Measurements from ENCODE around the gene SYT2. TPM values are rescaled to one million over a fixed set of nuclear protein-coding genes. Genes with fewer than 3 reads are reported as not detected.
"Not testable (repeated sequence)": the region's sequence is repeated elsewhere in the genome, so short reads cannot be mapped to it uniquely, and the experiment has no call there.

SYT2 gene
- total RNA-seq, 1 donor from 2014 or later, result 11.9 TPM

DNA sequence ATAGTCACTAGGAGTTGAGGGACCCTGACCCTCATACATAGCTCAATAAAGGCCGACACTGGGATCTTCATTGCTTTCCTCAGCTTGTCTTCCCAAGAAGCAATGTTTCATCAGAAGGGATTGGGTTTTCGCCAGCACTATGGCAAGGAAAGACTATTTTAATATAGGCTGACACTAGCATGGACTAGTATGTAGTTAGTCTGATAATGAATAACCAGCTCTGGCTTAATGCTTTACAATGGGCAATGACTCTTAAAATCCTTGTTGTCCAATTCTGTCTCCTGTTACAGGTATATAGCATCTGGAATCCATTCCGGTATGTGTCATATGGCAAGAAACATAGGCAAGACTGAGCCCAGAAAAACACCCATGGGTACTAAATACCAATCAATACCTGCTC is 15.3 kb upstream of the SYT2 start:
- H3K27ac Mint-ChIP-seq, result no peak overlapping the region
- no peak overlapping the region for H3K4me3 Mint-ChIP-seq
- TF ChIP-seq, protein P1, sequence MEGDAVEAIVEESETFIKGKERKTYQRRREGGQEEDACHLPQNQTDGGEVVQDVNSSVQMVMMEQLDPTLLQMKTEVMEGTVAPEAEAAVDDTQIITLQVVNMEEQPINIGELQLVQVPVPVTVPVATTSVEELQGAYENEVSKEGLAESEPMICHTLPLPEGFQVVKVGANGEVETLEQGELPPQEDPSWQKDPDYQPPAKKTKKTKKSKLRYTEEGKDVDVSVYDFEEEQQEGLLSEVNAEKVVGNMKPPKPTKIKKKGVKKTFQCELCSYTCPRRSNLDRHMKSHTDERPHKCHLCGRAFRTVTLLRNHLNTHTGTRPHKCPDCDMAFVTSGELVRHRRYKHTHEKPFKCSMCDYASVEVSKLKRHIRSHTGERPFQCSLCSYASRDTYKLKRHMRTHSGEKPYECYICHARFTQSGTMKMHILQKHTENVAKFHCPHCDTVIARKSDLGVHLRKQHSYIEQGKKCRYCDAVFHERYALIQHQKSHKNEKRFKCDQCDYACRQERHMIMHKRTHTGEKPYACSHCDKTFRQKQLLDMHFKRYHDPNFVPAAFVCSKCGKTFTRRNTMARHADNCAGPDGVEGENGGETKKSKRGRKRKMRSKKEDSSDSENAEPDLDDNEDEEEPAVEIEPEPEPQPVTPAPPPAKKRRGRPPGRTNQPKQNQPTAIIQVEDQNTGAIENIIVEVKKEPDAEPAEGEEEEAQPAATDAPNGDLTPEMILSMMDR (conservative IDR thresholded peaks at IDR 0.05), result no peak
- DNase-seq (ENCODE audit: extremely low spot score, unreplicated experiment), result no peak
- H3K27me3 Mint-ChIP-seq, result no peaks in the 10 kb centered on the region
- H3K9me3 Mint-ChIP-seq, result no peaks in the 10 kb centered on the region
- peaks cover 26% of the 10 kb centered on the region for H3K36me3 Mint-ChIP-seq
- H3K4me1 Mint-ChIP-seq (ENCODE audit: unreplicated experiment), result no peaks in the 10 kb centered on the region

DNA sequence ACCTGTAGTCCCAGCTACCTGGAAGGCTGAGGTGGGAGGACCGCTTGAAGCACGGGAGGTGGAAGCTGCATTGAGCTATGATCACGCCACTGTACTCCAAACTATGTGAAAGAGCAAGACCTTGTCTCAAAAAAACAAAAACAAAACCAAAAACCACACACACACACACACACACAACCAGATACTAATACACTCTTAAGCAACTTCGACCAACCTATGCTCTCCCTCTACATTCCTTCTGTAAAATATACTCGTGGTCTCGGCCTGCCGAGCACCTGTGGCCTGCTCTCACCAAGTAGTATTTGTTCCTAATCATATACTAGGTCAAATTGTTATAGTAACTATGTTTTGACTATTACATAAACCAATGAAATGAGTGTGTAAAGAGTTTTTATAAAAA is 13.5 kb upstream of the SYT2 start:
- TF ChIP-seq, protein P1 (conservative IDR thresholded peaks at IDR 0.05), result no peak
- Mint-ChIP-seq H3K4me1 (ENCODE audit: unreplicated experiment) (peaks cover 4% of the 10 kb centered on the region), H3K27me3 (peaks cover under 1% of the 10 kb centered on the region), H3K36me3 (peaks cover 12% of the 10 kb centered on the region), H3K27ac (no peak overlapping the region), H3K9me3 (no peaks in the 10 kb centered on the region), H3K4me3 (no peak overlapping the region)
- DNase-seq (ENCODE audit: extremely low spot score, unreplicated experiment), result no peak

DNA sequence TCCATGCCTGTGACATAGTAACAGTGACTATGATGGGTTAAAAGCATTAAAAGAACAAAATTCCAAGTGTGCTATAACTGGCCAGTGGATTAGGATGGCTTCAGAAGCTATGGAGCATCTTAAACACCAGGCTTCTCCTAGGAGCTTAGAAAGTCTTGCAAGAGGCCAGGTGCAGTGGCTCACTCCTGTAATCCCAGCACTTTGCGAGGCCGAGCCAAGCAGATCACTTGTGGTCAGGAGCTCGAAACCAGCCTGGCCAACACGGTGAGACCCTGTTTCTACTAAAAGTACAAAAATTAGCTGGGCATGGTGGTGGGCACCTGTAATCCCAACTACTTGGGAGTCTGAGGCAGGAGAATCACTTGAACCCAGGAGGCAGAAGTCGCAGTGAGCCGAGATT is 12.8 kb upstream of the SYT2 start:
- peaks cover 10% of the 10 kb centered on the region for H3K36me3 Mint-ChIP-seq
- H3K4me1 Mint-ChIP-seq (ENCODE audit: unreplicated experiment); H3K27ac Mint-ChIP-seq; H3K9me3 Mint-ChIP-seq; H3K27me3 Mint-ChIP-seq; H3K4me3 Mint-ChIP-seq: not testable (repeated sequence)
- peak; percentile 40 for DNase-seq (ENCODE audit: extremely low spot score, unreplicated experiment)

DNA sequence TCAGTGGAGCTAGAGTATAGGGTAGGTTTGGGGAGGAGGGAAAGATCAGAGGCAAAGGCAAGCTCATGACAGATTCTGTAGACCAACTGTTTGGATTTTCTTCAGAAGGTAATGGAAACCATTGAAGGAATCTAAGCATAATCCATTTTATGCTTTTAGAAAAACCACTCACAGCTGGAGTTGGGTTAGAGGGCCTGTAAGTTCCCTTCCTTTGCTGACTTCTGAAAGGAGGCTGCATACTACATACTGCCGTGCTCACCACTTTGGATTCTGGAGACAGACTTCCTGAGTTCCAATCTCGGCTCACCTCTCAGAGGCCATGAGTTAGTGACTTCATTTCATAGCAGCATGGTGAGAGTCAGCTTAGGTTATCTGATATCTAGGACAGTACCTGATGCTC is 6.4 kb upstream of the SYT2 start:
- Mint-ChIP-seq H3K9me3 (no peaks in the 10 kb centered on the region), H3K27ac (no peak overlapping the region), H3K4me1 (ENCODE audit: unreplicated experiment) (peaks cover 19% of the 10 kb centered on the region), H3K36me3 (no peaks in the 10 kb centered on the region), H3K4me3 (no peak overlapping the region), H3K27me3 (peaks cover 37% of the 10 kb centered on the region)
- TF ChIP-seq, protein P1 (conservative IDR thresholded peaks at IDR 0.05), result no peak
- DNase-seq (ENCODE audit: extremely low spot score, unreplicated experiment), result no peak

DNA sequence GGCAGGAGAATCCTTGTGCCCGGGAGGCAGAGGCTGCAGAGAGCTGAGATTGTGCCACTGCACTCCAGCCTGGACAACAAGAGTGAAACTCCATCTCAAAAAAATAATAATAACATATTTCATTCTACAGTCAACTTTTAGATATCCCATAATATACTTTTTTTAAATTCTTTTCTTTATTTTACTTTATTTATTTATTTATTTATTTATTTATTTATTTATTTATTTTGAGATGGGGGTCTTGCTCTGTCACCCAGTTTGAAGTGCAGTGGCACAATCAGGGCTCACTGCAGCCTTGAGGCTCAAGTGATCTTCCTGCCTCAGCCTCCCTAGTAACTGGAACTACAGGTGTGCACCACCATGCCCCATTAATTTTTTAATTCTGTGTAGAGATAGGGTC is 3.9 kb upstream of the SYT2 start:
- H3K36me3 Mint-ChIP-seq; H3K27ac Mint-ChIP-seq; DNase-seq (ENCODE audit: extremely low spot score, unreplicated experiment); H3K9me3 Mint-ChIP-seq; H3K4me3 Mint-ChIP-seq: not testable (repeated sequence)
- Mint-ChIP-seq H3K27me3 (peaks cover 49% of the 10 kb centered on the region), H3K4me1 (ENCODE audit: unreplicated experiment) (peaks cover 24% of the 10 kb centered on the region)

DNA sequence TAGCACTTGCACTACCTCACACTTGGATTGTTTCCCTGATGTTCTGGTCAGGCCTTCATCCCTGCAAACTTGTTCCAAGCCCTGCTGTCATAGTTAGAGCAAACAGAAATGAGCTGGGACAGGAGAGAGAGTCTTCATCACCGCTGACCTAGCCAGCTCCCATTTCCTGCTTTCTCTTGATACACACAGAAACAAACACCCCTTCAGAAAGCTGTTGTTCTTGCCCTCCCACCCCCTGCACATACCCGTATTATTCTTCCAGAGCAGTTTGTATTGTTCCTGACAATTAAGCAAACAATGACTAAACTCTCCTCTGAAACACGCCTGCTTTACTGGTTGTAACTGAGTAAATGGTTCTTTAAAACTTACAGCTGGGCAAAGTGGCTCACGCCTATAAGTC is 2.9 kb upstream of the SYT2 start:
- Mint-ChIP-seq H3K36me3 (no peaks in the 10 kb centered on the region), H3K4me1 (ENCODE audit: unreplicated experiment) (peaks cover 24% of the 10 kb centered on the region), H3K9me3 (no peaks in the 10 kb centered on the region), H3K27ac (no peak overlapping the region), H3K27me3 (peaks cover 55% of the 10 kb centered on the region), H3K4me3 (peak overlapping the region; percentile 66)
- TF ChIP-seq, protein P1 (conservative IDR thresholded peaks at IDR 0.05), result no peak
- DNase-seq (ENCODE audit: extremely low spot score, unreplicated experiment), result no peak
